OCI-LY3 (cell line): ENCODE results near the gene LAMA3.

Experiments
- EZH2phosphoT487 ChIP-seq: fragments of 200-600 bp; shearing (Covaris generic); IDR thresholded peaks from 2 replicates; pipeline ENCODE4 v1.6.1; 2018; ENCODE audit warnings: antibody characterized with exemption, mixed run types, low read depth
- TF ChIP-seq, protein P1 (sequence below): fragments of 200-600, 300-600 bp; sonication (generic); IDR thresholded peaks from 2 replicates; pipeline ENCODE4 v1.5.1; 2014; ENCODE audit warnings: antibody characterized with exemption, low read length, low read depth

DNA sequence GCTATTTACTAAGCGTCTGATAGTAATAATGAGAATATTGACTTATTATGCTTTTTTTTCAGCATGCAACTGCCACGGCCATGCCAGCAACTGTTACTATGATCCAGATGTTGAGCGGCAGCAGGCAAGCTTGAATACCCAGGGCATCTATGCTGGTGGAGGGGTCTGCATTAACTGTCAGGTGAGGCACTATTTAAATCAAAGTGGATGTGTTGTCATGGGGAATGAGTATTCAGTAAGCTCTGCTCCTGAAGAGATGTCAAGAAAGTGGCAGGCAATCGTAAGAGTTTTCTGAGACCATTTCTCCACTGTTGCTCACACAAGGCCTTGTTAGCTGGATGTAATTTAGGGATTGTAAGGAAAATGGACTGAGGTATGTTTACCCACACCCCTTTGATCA, 74.1 kb downstream of the LAMA3 start:
- no peak for TF ChIP-seq EZH2phosphoT487
- TF ChIP-seq, protein P1, sequence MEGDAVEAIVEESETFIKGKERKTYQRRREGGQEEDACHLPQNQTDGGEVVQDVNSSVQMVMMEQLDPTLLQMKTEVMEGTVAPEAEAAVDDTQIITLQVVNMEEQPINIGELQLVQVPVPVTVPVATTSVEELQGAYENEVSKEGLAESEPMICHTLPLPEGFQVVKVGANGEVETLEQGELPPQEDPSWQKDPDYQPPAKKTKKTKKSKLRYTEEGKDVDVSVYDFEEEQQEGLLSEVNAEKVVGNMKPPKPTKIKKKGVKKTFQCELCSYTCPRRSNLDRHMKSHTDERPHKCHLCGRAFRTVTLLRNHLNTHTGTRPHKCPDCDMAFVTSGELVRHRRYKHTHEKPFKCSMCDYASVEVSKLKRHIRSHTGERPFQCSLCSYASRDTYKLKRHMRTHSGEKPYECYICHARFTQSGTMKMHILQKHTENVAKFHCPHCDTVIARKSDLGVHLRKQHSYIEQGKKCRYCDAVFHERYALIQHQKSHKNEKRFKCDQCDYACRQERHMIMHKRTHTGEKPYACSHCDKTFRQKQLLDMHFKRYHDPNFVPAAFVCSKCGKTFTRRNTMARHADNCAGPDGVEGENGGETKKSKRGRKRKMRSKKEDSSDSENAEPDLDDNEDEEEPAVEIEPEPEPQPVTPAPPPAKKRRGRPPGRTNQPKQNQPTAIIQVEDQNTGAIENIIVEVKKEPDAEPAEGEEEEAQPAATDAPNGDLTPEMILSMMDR = no peak
